Measurements from ENCODE around the gene ANAPC13. TPM values are rescaled to one million over a fixed set of nuclear protein-coding genes. Genes with fewer than 3 reads are reported as not detected.

The ANAPC13 gene
- total and polyA plus RNA-seq, 2 of the 13 experiments (the other 11 are each of a cell fraction or from before 2014, with no cell fraction given), result 48.7 to 69.1 TPM

GRCh38 chr3:134476306-134476705 lies 9.5 kb downstream of the ANAPC13 start:
- TF ChIP-seq ZNF546 (CRISPR knock-in tag; conservative IDR thresholded peaks at IDR 0.05) (no peak), DNMT3B (CRISPR knock-in tag; conservative IDR thresholded peaks at IDR 0.05) (no peak), MXD1 (CRISPR knock-in tag; IDR thresholded peaks at IDR 0.05) (no peak), ZNF235 (CRISPR knock-in tag; IDR thresholded peaks at IDR 0.05; ENCODE audit: borderline replicate concordance) (no peak), ZNF614 (CRISPR knock-in tag; IDR thresholded peaks at IDR 0.05; ENCODE audit: borderline replicate concordance) (no peak), CCDC6 (CRISPR knock-in tag; IDR thresholded peaks at IDR 0.05) (no peak), MTF1 (CRISPR knock-in tag; IDR thresholded peaks at IDR 0.05) (no peak)
- TF ChIP-seq, protein P1, sequence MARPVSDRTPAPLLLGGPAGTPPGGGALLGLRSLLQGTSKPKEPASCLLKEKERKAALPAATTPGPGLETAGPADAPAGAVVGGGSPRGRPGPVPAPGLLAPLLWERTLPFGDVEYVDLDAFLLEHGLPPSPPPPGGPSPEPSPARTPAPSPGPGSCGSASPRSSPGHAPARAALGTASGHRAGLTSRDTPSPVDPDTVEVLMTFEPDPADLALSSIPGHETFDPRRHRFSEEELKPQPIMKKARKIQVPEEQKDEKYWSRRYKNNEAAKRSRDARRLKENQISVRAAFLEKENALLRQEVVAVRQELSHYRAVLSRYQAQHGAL (CRISPR knock-in tag; IDR thresholded peaks at IDR 0.05; ENCODE audit: not compliant biosample characterization), result no peak
- no TSS peak for BruUV-seq (replicated peaks)
- Histone ChIP-seq H3K27ac (ENCODE audit: extremely low read length, insufficient read depth, low read length) (no peak overlapping the region), H3K36me3 (replicated peaks in 1 of 2; ENCODE audit: control insufficient read depth in 1 of 2, insufficient read depth in 2 of 2, low read length in 2 of 2) (peaks cover 2 to 44% of the 10 kb centered on the region in 2 experiments; a peak in 4 of 5 replicates), H3K4me2 (ENCODE audit: low read depth, low read length) (no peak overlapping the region), H3K9me3 (ENCODE audit: low read length) (no peaks in the 10 kb centered on the region), H4K20me1 (ENCODE audit: insufficient read depth, low read length) (no peaks in the 10 kb centered on the region), H3K4me3 (replicated peaks in 1 of 3; ENCODE audit: insufficient read depth in 1 of 3, low read depth in 2 of 3, low read length in 3 of 3) (no peak overlapping the region), H3K79me2 (ENCODE audit: insufficient read depth, low read length) (no peaks in the 10 kb centered on the region), H3K27me3 (ENCODE audit: control insufficient read depth in 1 of 2, insufficient read depth in 2 of 2, low read length in 2 of 2) (no peaks in the 10 kb centered on the region), H3K9ac (ENCODE audit: insufficient read depth, low read depth, low read length) (no peak overlapping the region), H2AFZ (ENCODE audit: low read length) (no peak overlapping the region), H3K4me1 (ENCODE audit: insufficient read depth, low read length) (peaks cover 30% of the 10 kb centered on the region)
- intact Hi-C loops (cut with micrococcal nuclease; ENCODE audit: unreplicated experiment), result no loop called here
- ChIA-PET CTCF (ENCODE audit: low intra/inter-chr PET ratio, low total read pairs) (no interaction called here), POLR2A (interaction anchor here (1.4 to 1.5 kb wide), 2 partner anchors 9 to 167 kb away, joined by 4 read pairs; no protein-coding TSS in a partner anchor)
- ATAC-seq (no peak), FAIRE-seq (no peak), DNase-seq (ENCODE audit: low spot score) (no peak)
- 97% methylated on average over 3 of the region's 4 CpGs for WGBS (ENCODE audit: low lambda C conversion rate)
- in situ Hi-C loops (cut with HindIII; ENCODE audit: extremely low pct_ligation_motif_present, low pct_unique_long_range_greater_than_20kb), result loop anchor here (5.0 to 10.0 kb wide), 2 partner anchors 104 to 262 kb away; partner anchors contain the start of gene AMOTL2

Data from HepG2 (cell line).